HG03139 (cell line): Measurements from ENCODE around the gene VCX2.
"Not testable (repeated sequence)": the region's sequence is repeated elsewhere in the genome, so short reads cannot be mapped to it uniquely, and the experiment has no call there.

Experiments used
- ATAC-seq: cut with Tn5 transposase; IDR thresholded peaks from one replicate; pipeline ENCODE4 v1.9.1; 2021; ENCODE audit not compliant: unreplicated experiment

VCX2 gene

GRCh38 chrX:8171169-8171568 is at the start of gene VCX2:
Gene VCX2 (minus strand): TSS chrX:8171267. CDS start chrX:8170643, 624 bp downstream.
- ATAC-seq, result not testable (repeated sequence)

GRCh38 chrX:8204943-8205342 is 33.9 kb upstream of the VCX2 start:
- no peak for ATAC-seq

GRCh38 chrX:8204169-8204935 is 33.3 kb upstream of the VCX2 start:
- no peak for ATAC-seq

- no peak for ATAC-seq
Measured at GRCh38 chrX:8201896-8202331, 30.8 kb upstream of the VCX2 start.

- no peak for ATAC-seq
Measured at GRCh38 chrX:8196776-8197175, 25.7 kb upstream of the VCX2 start.

GRCh38 chrX:8194216-8194615 is 23.1 kb upstream of the VCX2 start:
- ATAC-seq, result no peak

GRCh38 chrX:8192276-8192675 is 21.2 kb upstream of the VCX2 start:
- ATAC-seq, result no peak

GRCh38 chrX:8191022-8191421 is 20.0 kb upstream of the VCX2 start:
- no peak for ATAC-seq

- ATAC-seq, result no peak
Measured at GRCh38 chrX:8190341-8190830, 19.3 kb upstream of the VCX2 start.

GRCh38 chrX:8189096-8189830 is 18.2 kb upstream of the VCX2 start:
- ATAC-seq, result no peak

- ATAC-seq, result no peak
Measured at GRCh38 chrX:8183346-8183745, 12.3 kb upstream of the VCX2 start.

- no peak for ATAC-seq
Measured at GRCh38 chrX:8179656-8180055, 8.6 kb upstream of the VCX2 start.

- not testable (repeated sequence) for ATAC-seq
Measured at GRCh38 chrX:8154011-8154410, 17.1 kb downstream of the VCX2 start.

- ATAC-seq, result no peak
Measured at GRCh38 chrX:8147226-8147625, 23.8 kb downstream of the VCX2 start.

- ATAC-seq, result no peak
Measured at GRCh38 chrX:8144925-8145324, 26.1 kb downstream of the VCX2 start.

GRCh38 chrX:8141896-8142295 is 29.2 kb downstream of the VCX2 start:
- no peak for ATAC-seq

GRCh38 chrX:8140986-8141744 is 29.9 kb downstream of the VCX2 start:
- no peak for ATAC-seq

GRCh38 chrX:8139716-8140115 is 31.4 kb downstream of the VCX2 start:
- no peak for ATAC-seq

GRCh38 chrX:8138252-8138651 is 32.8 kb downstream of the VCX2 start:
- no peak for ATAC-seq

GRCh38 chrX:8126648-8127047 is 44.4 kb downstream of the VCX2 start:
- ATAC-seq, result no peak

- no peak for ATAC-seq
Measured at GRCh38 chrX:8126092-8126491, 45.0 kb downstream of the VCX2 start.
